Body of pancreas (tissue), 4 donors: ENCODE results near the gene APC2. TPM values are rescaled to one million over a fixed set of nuclear protein-coding genes. Genes with fewer than 3 reads are reported as not detected.

ENCODE experiments used
- ATAC-seq: fragments of 150-250 bp; one replicate; pipeline ENCODE4 v1.9.1; 2016
- DNase-seq, 4 donors: peaks; one replicate each; pipeline ENCODE4 v3.0.0-alpha.2; 2019
- H3K27ac ChIP-seq, 4 donors: fragments of 200-600 bp; sonication (generic); 1 replicate in 3 of 4; 2 replicates in 1 of 4; pipeline versions ENCODE4 v1.5.1 to v1.6.1; 2016 to 2019; ENCODE audit warnings: mild to moderate bottlenecking in 1 of 4, mixed read lengths in 1 of 4, moderate library complexity in 1 of 4
- H3K27me3 ChIP-seq, 2 donors: fragments of 200-600 bp; sonication (generic); one replicate each; pipeline ENCODE4 v1.6.0; 2016; ENCODE audit warnings: mild to moderate bottlenecking in 1 of 2
- H3K36me3 ChIP-seq, 2 donors: fragments of 200-600 bp; sonication (generic); replicated peaks in 1 of 2; 2 replicates each; pipeline ENCODE4 v1.5.1; 2016; ENCODE audit warnings: low read depth in 2 of 2; ENCODE audit not compliant: insufficient read depth in 1 of 2
- H3K4me1 ChIP-seq: fragments of 200-600 bp; sonication (generic); one replicate; pipeline ENCODE4 v1.6.0; 2016
- H3K4me3 ChIP-seq, 2 donors: fragments of 200-600 bp; sonication (generic); 1 replicate in 1 of 2; 2 replicates in 1 of 2; pipeline ENCODE4 v1.5.1; 2016 to 2019
- H3K9me3 ChIP-seq, 3 donors: fragments of 200-600 bp; sonication (generic); 1 replicate in 2 of 3; 2 replicates in 1 of 3; pipeline ENCODE4 v1.5.1; 2016
- POLR2A ChIP-seq, 3 donors: fragments of 450-650 bp; IDR thresholded peaks; one replicate each; pipeline ENCODE4 v1.6.1; 2016; ENCODE audit warnings: antibody characterized with exemption in 3 of 3, mild to moderate bottlenecking in 2 of 3
- whole genome bisulfite sequencing, 2 donors: methylation state at CpG; one replicate each; pipeline ENCODE4 v1.1.5; 2017; 5-methylcytosine and 5-hydroxymethylcytosine counted together
- intact Hi-C: fragments of 100-400 bp; cut with DNase I; formaldehyde crosslinking; loops from one replicate; pipeline ENCODE4 v1.15.1; 2023
- total RNA-seq, 2 donors: library from RNA; depleted of rRNA; stranded (reverse); fragments of >200 nt; gene quantifications; one replicate each; pipeline ENCODE4 v1.1.0, GENCODE V29; 2016
- TF ChIP-seq, protein P1 (sequence below), 7 experiments: fragments of 450-650 bp in 4 of 7; fragments of 200-600 bp in 3 of 7; sonication (generic) in 3 of 7; IDR thresholded peaks; one replicate each; pipeline ENCODE4 v1.5.1; 2016 to 2019; ENCODE audit warnings: antibody characterized with exemption in 7 of 7

Gene APC2
- total RNA-seq, 2 donors from 2014 or later, result 0.26 TPM; not detected in 1

DNA sequence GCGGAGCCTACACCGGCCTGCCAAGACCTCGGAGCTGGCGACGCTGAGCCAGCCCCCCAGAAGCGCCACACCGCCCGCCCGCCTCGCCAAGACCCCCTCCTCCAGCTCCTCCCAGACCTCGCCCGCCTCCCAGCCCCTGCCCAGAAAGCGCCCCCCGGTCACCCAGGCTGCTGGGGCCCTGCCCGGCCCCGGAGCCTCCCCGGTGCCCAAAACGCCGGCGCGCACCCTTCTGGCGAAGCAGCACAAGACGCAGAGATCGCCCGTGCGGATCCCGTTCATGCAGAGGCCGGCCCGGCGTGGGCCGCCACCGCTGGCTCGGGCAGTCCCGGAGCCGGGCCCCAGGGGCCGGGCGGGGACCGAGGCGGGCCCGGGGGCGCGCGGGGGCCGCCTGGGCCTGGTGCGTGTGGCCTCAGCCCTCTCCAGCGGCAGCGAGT, 18.9 kb downstream of the APC2 start:
- Histone ChIP-seq H3K27ac (no peak overlapping the region), H3K4me3 (no peak overlapping the region), H3K27me3 (peaks cover 0 to 60% of the 10 kb centered on the region in 2 donors), H3K36me3 (no peaks in the 10 kb centered on the region), H3K9me3 (no peaks in the 10 kb centered on the region), H3K4me1 (peaks cover 81% of the 10 kb centered on the region)
- intact Hi-C loops, result no loop called here
- DNase-seq (peak in 2 of 4 donors; percentile 45 to 48), ATAC-seq (peak; percentile 16)
- TF ChIP-seq, protein P1, sequence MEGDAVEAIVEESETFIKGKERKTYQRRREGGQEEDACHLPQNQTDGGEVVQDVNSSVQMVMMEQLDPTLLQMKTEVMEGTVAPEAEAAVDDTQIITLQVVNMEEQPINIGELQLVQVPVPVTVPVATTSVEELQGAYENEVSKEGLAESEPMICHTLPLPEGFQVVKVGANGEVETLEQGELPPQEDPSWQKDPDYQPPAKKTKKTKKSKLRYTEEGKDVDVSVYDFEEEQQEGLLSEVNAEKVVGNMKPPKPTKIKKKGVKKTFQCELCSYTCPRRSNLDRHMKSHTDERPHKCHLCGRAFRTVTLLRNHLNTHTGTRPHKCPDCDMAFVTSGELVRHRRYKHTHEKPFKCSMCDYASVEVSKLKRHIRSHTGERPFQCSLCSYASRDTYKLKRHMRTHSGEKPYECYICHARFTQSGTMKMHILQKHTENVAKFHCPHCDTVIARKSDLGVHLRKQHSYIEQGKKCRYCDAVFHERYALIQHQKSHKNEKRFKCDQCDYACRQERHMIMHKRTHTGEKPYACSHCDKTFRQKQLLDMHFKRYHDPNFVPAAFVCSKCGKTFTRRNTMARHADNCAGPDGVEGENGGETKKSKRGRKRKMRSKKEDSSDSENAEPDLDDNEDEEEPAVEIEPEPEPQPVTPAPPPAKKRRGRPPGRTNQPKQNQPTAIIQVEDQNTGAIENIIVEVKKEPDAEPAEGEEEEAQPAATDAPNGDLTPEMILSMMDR (IDR thresholded peaks at IDR 0.05), result no peak
- no peak for TF ChIP-seq POLR2A (IDR thresholded peaks at IDR 0.05)
- 1% methylated on average over 23 of the region's 47 CpGs; no CpG with 5 or more reads in 1 of the 2 donors for WGBS, 2 donors

DNA sequence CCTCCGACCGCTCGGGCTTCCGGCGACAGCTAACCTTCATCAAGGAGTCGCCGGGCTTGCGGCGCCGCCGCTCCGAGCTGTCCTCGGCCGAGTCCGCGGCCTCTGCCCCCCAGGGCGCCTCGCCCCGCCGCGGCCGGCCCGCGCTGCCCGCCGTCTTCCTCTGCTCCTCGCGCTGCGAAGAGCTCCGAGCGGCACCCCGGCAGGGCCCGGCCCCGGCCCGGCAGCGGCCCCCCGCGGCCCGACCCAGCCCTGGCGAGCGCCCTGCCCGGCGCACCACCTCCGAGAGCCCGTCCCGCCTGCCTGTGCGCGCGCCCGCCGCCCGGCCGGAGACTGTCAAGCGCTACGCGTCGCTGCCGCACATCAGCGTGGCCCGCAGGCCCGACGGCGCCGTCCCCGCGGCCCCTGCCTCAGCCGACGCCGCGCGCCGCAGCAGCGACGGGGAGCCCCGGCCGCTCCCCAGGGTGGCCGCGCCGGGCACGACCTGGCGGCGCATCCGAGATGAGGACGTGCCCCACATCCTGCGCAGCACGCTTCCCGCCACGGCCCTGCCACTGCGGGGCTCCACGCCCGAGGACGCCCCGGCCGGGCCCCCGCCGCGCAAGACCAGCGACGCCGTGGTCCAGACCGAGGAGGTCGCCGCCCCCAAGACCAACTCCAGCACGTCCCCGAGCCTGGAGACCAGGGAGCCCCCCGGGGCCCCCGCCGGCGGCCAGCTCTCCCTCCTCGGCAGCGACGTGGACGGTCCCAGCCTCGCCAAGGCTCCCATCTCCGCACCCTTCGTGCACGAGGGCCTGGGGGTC, 19.5 kb downstream of the APC2 start:
- Histone ChIP-seq H3K4me3 (no peak overlapping the region), H3K9me3 (no peaks in the 10 kb centered on the region), H3K27ac (no peak overlapping the region), H3K27me3 (peaks cover 0 to 60% of the 10 kb centered on the region in 2 donors), H3K4me1 (peaks cover 81% of the 10 kb centered on the region), H3K36me3 (no peaks in the 10 kb centered on the region)
- ATAC-seq, result peak; percentile 15
- intact Hi-C loops, result no loop called here
- peak in 1 of 4 donors; percentile 28 for DNase-seq
- no peak for TF ChIP-seq POLR2A (IDR thresholded peaks at IDR 0.05)
- 2% methylated on average over 91 of the region's 117 CpGs; no CpG with 5 or more reads in 1 of the 2 donors for WGBS, 2 donors

DNA sequence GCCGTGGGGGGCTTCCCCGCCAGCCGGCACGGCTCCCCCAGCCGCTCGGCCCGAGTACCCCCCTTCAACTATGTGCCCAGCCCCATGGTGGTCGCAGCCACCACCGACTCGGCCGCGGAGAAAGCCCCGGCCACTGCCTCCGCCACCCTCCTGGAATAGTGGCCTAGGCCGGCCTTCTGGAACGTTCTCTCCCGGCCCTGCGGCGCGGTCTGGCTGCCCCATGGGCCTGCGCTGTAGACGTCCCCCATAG, 20.1 kb downstream of the APC2 start:
- Histone ChIP-seq H3K27me3 (peaks cover 0 to 60% of the 10 kb centered on the region in 2 donors), H3K36me3 (no peaks in the 10 kb centered on the region), H3K4me1 (peaks cover 81% of the 10 kb centered on the region), H3K9me3 (no peaks in the 10 kb centered on the region), H3K27ac (no peak overlapping the region), H3K4me3 (no peak overlapping the region)
- intact Hi-C loops, result no loop called here
- WGBS, 2 donors, result 7% methylated on average over 15 of the region's 22 CpGs; no CpG with 5 or more reads in 1 of the 2 donors
- no peak for DNase-seq
- ATAC-seq, result no peak
- TF ChIP-seq, protein P1 (IDR thresholded peaks at IDR 0.05), result no peak
- no peak for TF ChIP-seq POLR2A (IDR thresholded peaks at IDR 0.05)

DNA sequence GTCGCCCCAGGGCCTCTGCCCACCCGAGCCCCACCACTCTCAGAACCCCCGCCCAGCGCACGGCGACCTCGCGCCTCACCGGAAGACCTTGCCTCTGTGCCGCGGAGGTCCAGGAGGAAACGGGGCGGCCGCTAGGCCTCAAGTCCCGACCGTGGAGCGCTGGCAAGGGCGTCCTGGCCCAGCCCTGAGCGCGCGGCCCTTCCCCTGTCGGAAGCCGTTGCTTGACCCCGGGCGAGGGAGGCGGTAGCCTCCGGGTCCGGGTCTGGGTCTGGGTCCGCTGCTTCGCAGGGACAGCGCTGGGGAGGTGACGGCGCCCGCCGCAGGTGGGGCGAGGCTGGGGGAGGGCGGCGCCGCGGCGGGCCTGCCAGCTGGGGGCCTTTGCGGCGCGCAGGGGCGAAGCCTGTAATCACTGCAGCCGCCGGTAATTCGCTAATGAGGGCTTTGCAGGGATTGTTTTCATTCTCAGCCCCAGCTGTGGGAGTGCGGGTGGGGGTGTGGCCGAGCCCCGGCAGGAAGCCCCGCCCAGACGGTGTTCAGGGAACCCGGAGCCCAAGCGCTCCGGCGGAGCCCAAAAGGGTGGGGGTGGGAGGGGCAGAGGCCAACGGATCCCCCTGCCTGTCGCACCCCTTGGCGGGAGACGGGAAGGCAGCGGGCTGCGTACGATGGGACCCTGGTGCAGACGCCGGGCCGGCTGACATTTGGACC, 20.5 kb downstream of the APC2 start:
- intact Hi-C loops, result no loop called here
- Histone ChIP-seq H3K9me3 (no peaks in the 10 kb centered on the region), H3K27me3 (peaks cover 0 to 60% of the 10 kb centered on the region in 2 donors), H3K4me1 (peaks cover 76% of the 10 kb centered on the region), H3K36me3 (no peaks in the 10 kb centered on the region), H3K4me3 (no peak overlapping the region), H3K27ac (no peak overlapping the region)
- DNase-seq (peak in 1 of 4 donors; percentile 60), ATAC-seq (peak; percentile 14)
- TF ChIP-seq POLR2A (IDR thresholded peaks at IDR 0.05), result no peak
- TF ChIP-seq, protein P1 (IDR thresholded peaks at IDR 0.05), result no peak
- WGBS, 2 donors, result 0% methylated on average over 51 of the region's 67 CpGs; no CpG with 5 or more reads in 1 of the 2 donors

DNA sequence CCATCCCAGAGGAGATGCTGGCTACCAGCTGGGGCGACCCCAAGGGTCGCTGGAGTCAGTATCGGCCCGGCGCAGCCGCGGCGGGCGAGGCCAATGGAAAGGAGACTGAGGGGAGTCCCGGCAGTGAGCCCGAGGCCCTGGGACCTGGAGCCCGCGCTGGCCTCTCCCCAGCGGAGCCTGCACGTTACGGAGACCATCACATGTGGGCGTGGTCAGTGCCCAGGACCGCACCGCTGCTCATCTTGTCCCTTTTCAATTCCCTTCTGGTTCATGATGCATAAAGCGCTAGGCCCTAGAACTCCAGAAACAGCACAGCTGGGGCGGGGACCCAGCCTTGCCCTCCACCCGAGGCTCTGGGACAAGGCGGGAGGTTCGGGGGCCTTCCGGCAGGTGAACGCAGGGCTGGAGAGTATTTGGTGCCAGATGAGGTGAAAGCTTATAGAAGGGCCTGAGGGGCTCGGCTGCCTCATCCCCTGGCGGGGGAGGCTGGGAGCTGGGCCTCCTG, 21.1 kb downstream of the APC2 start:
- Histone ChIP-seq H3K27me3 (peaks cover 0 to 60% of the 10 kb centered on the region in 2 donors), H3K9me3 (no peaks in the 10 kb centered on the region), H3K4me3 (no peak overlapping the region), H3K27ac (no peak overlapping the region), H3K36me3 (no peaks in the 10 kb centered on the region), H3K4me1 (peaks cover 70% of the 10 kb centered on the region)
- intact Hi-C loops, result no loop called here
- 5% methylated on average over 28 of the region's 28 CpGs; no CpG with 5 or more reads in 1 of the 2 donors for WGBS, 2 donors
- peak in 1 of 4 donors; percentile 33 for DNase-seq
- TF ChIP-seq, protein P1 (IDR thresholded peaks at IDR 0.05), result no peak
- TF ChIP-seq POLR2A (IDR thresholded peaks at IDR 0.05), result no peak
- no peak for ATAC-seq
